ENCODE results near the gene KCNJ14.
"Not testable (repeated sequence)": the region's sequence is repeated elsewhere in the genome, so short reads cannot be mapped to it uniquely, and the experiment has no call there.

The KCNJ14 gene

GRCh38 chr19:48473161-48473966 lies 18.0 kb downstream of the KCNJ14 start:
- no peak for DNase-seq

DNA sequence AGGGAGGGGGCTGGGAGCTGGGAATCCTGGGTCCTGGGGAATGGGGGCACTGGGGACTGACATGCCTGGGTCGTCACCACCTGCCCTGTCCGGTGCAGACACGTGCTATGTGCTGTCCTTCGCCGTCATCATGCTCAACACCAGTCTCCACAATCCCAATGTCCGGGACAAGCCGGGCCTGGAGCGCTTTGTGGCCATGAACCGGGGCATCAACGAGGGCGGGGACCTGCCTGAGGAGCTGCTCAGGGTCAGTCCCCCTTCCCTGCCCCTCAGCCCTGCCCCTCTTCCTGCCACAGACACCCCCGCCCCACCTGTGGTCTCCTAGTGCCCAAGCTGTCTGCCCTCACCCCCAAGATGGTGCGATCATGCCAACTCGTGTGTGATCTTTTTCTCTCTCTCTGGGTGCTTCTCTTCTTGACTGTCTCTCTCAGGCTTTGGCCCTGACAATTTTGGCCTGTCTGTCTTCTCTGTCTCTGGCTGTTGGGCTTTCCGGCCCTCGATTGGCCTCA lies 18.8 kb downstream of the KCNJ14 start:
- DNase-seq = no peak

DNA sequence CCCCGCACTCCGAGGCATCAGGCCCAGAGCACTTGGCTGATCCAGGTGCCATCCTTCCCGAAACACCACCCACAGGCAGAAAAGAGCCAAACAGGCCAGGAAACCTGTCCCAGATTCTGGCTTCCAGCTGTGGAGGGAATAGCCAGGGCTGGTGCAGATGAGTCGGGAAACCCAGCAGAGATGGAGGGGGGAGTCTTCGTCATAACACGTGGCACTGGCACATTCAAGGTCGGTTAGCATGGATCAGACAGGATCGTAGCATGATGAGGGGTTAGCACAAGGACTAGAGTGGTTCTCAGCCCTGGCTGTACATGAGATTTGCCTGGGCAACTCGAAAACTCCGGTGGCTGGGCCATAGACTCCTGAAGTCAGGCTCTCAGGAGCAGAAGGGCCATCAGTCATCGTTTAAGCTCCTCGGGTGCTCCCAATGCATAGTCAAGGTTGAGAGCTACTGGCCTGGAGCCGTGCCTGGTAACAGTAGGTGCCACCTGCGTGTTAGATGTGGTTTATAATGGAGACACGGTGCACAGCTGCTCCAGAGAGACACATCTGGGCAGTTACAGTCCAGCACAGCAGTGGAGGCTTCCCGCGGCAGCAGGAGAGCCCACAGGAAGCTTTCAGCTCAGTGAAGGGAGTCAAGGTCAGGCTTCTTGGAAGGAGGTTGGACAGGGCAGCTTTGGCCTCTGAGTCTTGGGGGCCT lies 20.1 kb downstream of the KCNJ14 start:
- DNase-seq = no peak

DNA sequence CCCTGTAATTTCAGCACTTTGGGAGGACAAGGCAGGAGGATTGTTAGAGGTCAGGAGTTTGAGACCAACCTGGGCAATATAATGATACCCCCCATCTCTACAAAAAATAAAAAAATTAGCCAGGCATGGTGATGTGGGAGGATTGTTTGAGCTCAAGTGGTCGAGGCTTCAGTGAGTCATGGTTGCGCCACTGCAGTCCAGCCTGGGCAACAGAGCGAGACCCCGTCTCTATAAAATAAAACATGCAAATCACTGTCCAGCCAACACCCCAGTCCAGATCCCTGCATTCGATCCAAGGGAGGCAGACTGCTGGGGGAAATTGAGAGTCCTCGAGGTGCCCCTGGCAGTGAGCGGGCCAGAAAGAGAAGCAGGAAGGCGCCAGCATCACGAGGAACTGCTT lies 20.8 kb downstream of the KCNJ14 start:
- DNase-seq = no peak

- DNase-seq = no peak
Measured at GRCh38 chr19:48477067-48477685, 21.8 kb downstream of the KCNJ14 start.

- no peak for DNase-seq
Measured at GRCh38 chr19:48477698-48478338, 22.4 kb downstream of the KCNJ14 start.

- DNase-seq = no peak
Measured at GRCh38 chr19:48478339-48479256, 23.2 kb downstream of the KCNJ14 start.

- DNase-seq = no peak
Measured at GRCh38 chr19:48479686-48480085, 24.3 kb downstream of the KCNJ14 start.

DNA sequence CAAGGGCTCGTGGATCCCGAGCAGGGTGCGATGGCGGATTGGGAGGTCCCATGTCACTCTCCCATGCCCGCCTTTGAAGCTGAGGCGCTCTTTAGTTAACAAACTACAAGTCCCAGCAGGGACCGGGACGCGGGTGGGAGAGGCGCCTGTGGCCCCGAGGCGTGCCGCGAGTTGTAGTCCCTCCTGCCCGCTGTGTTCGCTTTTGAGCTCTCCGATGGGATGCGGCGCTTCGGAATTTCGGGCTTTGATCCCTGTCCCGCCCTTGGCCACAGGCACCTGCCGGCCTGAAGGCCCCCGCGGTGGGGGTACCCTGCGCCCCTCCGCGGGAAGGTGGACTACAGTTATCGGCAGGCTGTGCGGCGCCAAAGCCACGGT lies 24.8 kb downstream of the KCNJ14 start:
- DNase-seq = no peak

GRCh38 chr19:48480558-48481500 lies 25.5 kb downstream of the KCNJ14 start:
- DNase-seq = no peak

- no peak for DNase-seq
Measured at GRCh38 chr19:48481846-48482639, 26.7 kb downstream of the KCNJ14 start.

DNA sequence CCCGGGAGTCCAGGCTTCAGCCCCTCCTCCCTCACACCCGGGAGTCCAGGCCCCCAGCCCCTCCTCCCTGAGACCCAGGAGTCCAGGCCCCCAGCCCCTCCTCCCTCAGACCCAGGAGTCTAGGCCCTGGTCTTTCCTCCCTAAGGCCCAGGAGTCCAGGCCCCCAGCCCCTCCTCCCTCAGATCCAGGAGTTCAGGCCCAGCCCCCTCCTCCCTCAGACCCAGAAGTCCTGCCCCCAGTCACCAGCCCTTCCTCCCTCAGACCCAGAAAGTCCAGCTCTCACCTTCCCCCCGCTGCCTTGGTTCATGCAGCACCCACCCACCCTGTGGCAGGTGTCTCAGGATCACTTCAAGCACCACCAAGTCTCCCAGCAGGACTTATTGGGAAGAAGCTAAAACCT lies 27.9 kb downstream of the KCNJ14 start:
- DNase-seq = no peak

DNA sequence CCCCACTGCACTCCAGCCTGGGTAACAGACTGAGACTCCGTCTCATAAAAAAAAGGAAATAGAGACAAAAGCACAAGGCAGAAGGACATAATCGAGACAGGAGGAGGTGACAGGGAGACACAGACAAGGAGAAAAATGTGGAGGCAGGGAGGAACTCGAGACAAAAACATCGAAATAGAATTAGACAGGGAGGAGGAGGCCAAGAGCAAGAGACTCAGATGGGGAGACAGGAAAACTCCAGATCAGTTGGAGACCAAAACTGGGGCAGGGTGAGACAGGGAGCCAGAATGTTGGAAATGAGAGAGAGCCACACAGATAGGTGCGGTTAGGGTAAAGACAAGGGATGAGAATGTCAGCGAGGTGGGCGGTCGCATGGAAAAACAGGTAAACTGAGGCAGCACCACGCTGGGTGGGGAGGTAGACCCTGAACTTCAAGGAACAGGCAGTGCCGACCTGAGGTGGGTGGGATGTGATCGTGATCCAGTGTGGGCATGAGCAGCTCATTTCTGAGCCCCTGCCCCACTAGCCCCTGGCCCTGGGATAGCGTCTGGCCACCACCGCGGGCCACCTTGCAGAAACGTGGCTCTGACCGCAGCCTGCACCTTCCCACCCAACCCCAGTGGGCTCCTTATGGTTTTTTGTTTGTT lies 29.0 kb downstream of the KCNJ14 start:
- DNase-seq = no peak

- no peak for DNase-seq
Measured at GRCh38 chr19:48484931-48485612, 29.7 kb downstream of the KCNJ14 start.

DNA sequence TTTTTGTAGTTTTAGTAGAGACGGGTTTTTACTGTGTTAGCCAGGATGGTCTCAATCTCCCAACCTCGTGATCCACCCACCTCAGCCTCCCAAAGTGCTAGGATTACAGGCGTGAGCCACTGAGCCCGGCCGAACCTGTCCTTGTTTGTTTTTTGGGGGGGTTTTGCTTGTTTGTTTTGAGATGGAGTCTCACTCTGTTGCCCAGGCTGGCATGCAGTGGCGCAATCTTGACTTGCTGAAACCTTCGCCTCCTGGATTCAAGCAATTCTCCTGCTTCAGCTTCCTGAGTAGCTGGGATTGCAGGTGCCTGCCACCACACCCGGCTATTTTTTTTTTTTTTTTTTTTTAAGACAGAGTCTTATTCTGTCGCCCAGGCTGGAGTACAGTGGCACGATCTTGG lies 31.3 kb downstream of the KCNJ14 start:
- not testable (repeated sequence) for DNase-seq

GRCh38 chr19:48487544-48487943 lies 32.2 kb downstream of the KCNJ14 start:
- no peak for DNase-seq

- no peak for DNase-seq
Measured at GRCh38 chr19:48487948-48488347, 32.6 kb downstream of the KCNJ14 start.

GRCh38 chr19:48488478-48488877 lies 33.1 kb downstream of the KCNJ14 start:
- DNase-seq = not testable (repeated sequence)

Data from NCI-H345 (cell line).